AG10803 (cell line): ENCODE data around the gene LDLRAD4.

ENCODE experiments used
- DNase-seq: peaks from one replicate; pipeline ENCODE4 v3.0.0; 2010; ENCODE audit warnings: low read depth
- H3K4me3 ChIP-seq: 2 replicates; pipeline ENCODE4 v1.5.1; 2011; ENCODE audit warnings: mild to moderate bottlenecking, low read length, control low read depth
- TF ChIP-seq, protein P1 (sequence below): conservative IDR thresholded peaks from 2 replicates; pipeline ENCODE4 v1.5.1; 2011; ENCODE audit warnings: mild to moderate bottlenecking, low read length, control low read depth, inconsistent platforms

LDLRAD4 gene

DNA sequence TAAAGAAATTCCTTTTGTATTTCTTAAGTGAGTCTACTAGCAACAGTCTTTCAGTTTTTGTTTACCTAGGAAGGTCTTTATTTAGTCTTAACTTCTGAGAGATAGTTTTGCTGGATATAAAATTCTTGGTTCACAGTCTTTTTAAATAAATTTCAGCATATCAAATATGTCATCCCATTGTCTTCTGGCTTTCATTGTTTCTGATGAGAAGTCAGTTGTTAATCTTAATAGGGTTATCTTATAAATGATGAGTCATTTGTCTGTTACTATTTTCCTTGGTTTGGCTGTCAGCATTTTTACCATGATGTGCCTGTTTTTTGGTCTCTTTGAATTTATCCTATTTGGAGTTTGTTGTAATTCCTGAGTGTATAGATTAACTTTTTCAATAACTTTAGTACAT is 378.5 kb downstream of the LDLRAD4 start:
- TF ChIP-seq, protein P1, sequence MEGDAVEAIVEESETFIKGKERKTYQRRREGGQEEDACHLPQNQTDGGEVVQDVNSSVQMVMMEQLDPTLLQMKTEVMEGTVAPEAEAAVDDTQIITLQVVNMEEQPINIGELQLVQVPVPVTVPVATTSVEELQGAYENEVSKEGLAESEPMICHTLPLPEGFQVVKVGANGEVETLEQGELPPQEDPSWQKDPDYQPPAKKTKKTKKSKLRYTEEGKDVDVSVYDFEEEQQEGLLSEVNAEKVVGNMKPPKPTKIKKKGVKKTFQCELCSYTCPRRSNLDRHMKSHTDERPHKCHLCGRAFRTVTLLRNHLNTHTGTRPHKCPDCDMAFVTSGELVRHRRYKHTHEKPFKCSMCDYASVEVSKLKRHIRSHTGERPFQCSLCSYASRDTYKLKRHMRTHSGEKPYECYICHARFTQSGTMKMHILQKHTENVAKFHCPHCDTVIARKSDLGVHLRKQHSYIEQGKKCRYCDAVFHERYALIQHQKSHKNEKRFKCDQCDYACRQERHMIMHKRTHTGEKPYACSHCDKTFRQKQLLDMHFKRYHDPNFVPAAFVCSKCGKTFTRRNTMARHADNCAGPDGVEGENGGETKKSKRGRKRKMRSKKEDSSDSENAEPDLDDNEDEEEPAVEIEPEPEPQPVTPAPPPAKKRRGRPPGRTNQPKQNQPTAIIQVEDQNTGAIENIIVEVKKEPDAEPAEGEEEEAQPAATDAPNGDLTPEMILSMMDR: no peak
- DNase-seq: no peak
- H3K4me3 ChIP-seq: no peak overlapping the region

DNA sequence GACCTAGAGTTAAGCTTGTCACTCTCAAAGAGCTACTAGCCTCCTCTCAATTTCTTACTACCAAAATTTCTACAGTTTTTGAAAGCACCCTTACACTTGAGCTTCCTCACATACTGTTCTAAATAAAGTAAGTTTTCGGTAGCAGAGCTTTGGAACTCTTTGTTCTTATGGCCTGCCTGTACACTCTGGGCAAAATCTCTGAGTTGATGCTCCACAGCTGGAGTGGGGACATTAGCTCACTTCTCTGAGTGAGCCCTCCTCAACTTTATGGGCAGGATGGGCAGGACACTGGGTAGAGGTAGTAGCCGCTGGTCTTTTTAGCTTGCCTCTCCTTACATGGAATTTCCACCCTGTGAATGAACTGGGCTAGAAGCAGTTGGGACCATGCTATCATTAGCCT is 380.0 kb downstream of the LDLRAD4 start:
- H3K4me3 ChIP-seq: no peak overlapping the region
- TF ChIP-seq, protein P1: no peak
- DNase-seq: no peak

DNA sequence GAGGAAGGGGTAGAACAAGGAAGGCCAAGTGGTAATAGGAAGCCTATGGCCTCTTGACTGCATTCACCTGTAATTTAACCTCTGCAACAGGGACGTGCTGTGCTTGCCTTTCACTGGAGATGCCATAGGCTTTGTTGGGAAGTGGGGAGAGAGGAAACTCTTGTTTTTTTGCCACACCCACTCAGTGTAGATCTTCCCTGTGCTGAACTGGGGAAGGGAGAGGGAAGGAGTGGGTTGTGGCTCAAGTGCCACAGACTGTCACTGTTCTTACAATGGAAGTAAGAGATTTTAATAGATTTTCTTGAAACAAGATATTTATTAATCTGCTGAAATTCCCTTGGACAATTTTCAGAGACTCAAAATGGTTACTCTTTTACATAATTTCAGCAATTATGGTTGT is 380.5 kb downstream of the LDLRAD4 start:
- DNase-seq: no peak
- TF ChIP-seq, protein P1: no peak
- no peak overlapping the region for H3K4me3 ChIP-seq

DNA sequence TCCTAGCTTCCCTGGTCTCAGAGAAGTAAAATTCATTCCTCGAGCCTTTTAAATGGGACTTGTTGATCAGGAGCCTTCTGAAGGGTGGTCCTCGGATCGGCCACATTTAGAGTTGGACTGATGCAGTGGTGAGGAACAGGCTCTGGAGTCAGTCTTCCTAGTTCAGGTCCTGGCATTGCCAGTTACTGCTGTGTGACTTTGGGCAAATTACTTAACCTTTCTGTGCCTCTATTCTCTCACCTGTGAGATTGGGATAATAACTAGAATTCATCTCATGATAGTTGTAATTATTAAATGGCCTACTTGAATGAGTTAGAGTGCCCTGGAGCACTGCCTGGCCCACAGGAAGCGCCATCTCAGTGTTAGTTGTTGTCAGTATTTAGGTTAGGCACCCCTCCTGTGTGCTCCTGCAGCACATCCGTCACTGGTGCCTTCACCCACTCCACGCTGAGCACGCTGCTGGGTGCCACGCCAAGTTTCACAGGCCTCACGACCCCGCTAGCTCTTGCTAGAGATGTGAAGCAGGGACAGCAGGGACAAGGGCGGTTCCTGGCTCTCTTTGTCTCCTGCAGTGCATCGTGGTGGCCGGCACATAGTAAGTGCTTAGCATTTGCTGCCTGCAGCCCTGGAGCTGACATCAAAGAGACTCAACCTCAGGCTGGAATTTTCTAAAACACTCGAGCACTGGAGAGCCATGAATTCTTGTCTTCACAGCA is 384.9 kb downstream of the LDLRAD4 start:
- TF ChIP-seq, protein P1: no peak
- no peak for DNase-seq
- H3K4me3 ChIP-seq: no peak overlapping the region

DNA sequence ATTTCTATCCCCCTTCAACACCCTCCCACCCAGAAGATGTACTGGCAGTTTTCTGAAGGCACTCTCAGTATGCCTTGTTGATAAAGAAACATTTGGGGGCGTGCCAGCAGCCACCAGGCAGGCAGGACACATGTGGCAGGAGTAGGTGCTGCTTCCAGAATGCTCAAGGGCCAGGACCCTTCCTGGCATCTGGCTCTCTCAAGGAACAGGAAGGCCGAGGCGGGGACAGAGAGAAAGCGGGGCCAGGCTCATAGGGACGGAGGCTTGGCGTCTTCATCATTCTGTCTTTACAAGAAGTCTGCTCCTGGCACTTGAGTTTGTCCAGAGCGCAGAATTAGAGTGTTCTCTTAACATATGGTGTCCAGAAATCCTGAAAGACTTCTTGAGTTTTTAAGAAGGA is 386.2 kb downstream of the LDLRAD4 start:
- DNase-seq: no peak
- no peak overlapping the region for H3K4me3 ChIP-seq
- TF ChIP-seq, protein P1: no peak

DNA sequence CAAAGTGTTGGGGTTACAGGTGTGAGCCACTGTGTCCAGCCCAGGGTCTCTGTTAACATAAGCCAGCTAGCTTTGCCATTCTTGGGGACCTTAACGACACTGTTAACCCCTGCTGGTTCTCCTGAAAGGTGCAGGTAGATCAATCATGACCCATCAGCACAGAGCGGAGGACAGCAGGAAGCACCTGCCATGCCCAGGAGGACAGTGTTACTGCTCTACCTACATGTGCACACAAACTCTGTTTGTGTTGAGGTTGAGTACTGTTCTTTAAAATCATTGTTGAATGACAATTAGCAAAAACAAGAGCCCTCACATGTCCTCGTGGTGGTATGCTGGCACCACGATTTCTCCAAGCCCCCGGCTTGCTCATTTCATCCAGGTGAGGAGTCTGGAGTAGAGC is 386.9 kb downstream of the LDLRAD4 start:
- TF ChIP-seq, protein P1: no peak
- no peak for DNase-seq

DNA sequence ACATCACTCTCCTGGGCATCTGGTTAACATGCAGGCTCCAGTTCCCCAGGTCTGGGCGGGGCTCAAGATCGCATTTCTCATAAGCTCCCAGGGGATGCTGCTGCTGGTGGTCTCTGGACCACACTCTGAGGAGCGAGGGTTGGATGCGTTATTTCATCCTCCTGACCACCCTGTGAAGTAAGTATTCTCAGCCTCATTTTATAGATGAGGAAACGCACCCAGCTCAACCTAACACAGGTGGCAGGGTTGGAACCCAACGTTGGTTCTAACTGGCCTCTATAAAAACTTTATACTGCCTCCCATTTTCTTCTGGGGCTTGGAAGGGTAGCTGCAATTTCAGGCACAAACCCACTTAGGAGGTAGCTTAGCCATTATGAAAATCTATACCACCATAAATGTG is 387.3 kb downstream of the LDLRAD4 start:
- no peak overlapping the region for H3K4me3 ChIP-seq
- TF ChIP-seq, protein P1: no peak
- DNase-seq: no peak

More for the DNA sequence above, 386.9 kb downstream of the LDLRAD4 start:
- no peak overlapping the region for H3K4me3 ChIP-seq
